Measurements from ENCODE around the gene DUSP9.
A peak's percentile ranks its signal among the peaks of the same experiment; 100 is the strongest.

GRCh38 chrX:153609917-153610835 lies 36.8 kb upstream of the DUSP9 start:
- peak; percentile 72 for TF ChIP-seq CTCF (conservative IDR thresholded peaks at IDR 0.05; ENCODE audit: low read depth, low read length)
- no peak for TF ChIP-seq EZH2 (IDR thresholded peaks at IDR 0.05; ENCODE audit: low read length, unreplicated experiment)
